GM13977 (cell line): ENCODE data around the gene HDAC9.

Experiments used
- DNase-seq: peaks from one replicate; pipeline ENCODE4 v3.0.0; 2012; ENCODE audit warnings: low spot score
- CTCF ChIP-seq: IDR thresholded peaks from 2 replicates; pipeline ENCODE4 v1.5.1; 2012; ENCODE audit warnings: mild to moderate bottlenecking, control low read depth; ENCODE audit not compliant: insufficient read depth; ENCODE audit errors: extremely low read depth, missing control alignments
- in situ Hi-C: fragments of 300-500 bp; cut with MboI; formaldehyde crosslinking; loops from one replicate; pipeline ENCODE4 v1.12.0; 2022; ENCODE audit warnings: low sequenced_read_pairs, low pct_unique_long_range_greater_than_20kb, mixed read lengths, inconsistent platforms; ENCODE audit not compliant: unreplicated experiment

HDAC9 gene

GRCh38 chr7:18647582-18647981 is 152.0 kb downstream of the HDAC9 start:
- no peak for TF ChIP-seq CTCF
- in situ Hi-C loops: no loop called here
- DNase-seq: no peak

- DNase-seq: no peak
Measured at GRCh38 chr7:18648849-18649758, 153.6 kb downstream of the HDAC9 start.

GRCh38 chr7:18653381-18654155 is 158.0 kb downstream of the HDAC9 start:
- in situ Hi-C loops: loop anchor here (25.0 kb wide), 1 partner anchor 291 kb away; no protein-coding TSS in a partner anchor
- no peak for TF ChIP-seq CTCF
- DNase-seq: no peak

More at GRCh38 chr7:18648849-18649758, 153.6 kb downstream of the HDAC9 start:
- TF ChIP-seq CTCF: no peak
- in situ Hi-C loops: no loop called here

GRCh38 chr7:18654709-18655108 is 159.2 kb downstream of the HDAC9 start:
- DNase-seq: no peak
- in situ Hi-C loops: loop anchor here (25.0 kb wide), 1 partner anchor 292 kb away; no protein-coding TSS in a partner anchor
- no peak for TF ChIP-seq CTCF

- no peak for TF ChIP-seq CTCF
- DNase-seq: no peak
- in situ Hi-C loops: loop anchor here (25.0 kb wide), 1 partner anchor 293 kb away; no protein-coding TSS in a partner anchor
Measured at GRCh38 chr7:18655506-18655905, 160.0 kb downstream of the HDAC9 start.

- DNase-seq: no peak
- TF ChIP-seq CTCF: no peak
- in situ Hi-C loops: loop anchor here (25.0 kb wide), 1 partner anchor 294 kb away; no protein-coding TSS in a partner anchor
Measured at GRCh38 chr7:18655912-18656311, 160.4 kb downstream of the HDAC9 start.
